WTC11 (cell line): ENCODE data around the gene GASK1B. TPM values are rescaled to one million over a fixed set of nuclear protein-coding genes. Genes with fewer than 3 reads are reported as not detected.

Source experiments
- ATAC-seq: fragments of 200-7000 bp; cut with Tn5 transposase; 2 replicates; pipeline ENCODE4 v1.10.0; 2021; ENCODE audit warnings: mild to moderate bottlenecking, moderate library complexity
- CTCF ChIA-PET: fragments of 300-600 bp; sonication (Branson Sonifier 250); formaldehyde crosslinking; loops from one replicate; lab custom pipeline; 2021; ENCODE audit warnings: antibody characterized with exemption; lab: Charles Lee
- POLR2A ChIA-PET: fragments of 350-600 bp; sonication (Branson Sonifier 250); formaldehyde crosslinking; loops from one replicate; lab custom pipeline; 2021; ENCODE audit warnings: antibody characterized with exemption; lab: Charles Lee
- DNase-seq: peaks from one replicate; pipeline ENCODE4 v3.0.0; 2021; ENCODE audit warnings: low spot score
- H3K27ac Mint-ChIP-seq: 2 replicates; pipeline ENCODE4 v1.8.0; 2021; ENCODE audit warnings: mixed read lengths
- H3K27me3 Mint-ChIP-seq: 2 replicates; pipeline ENCODE4 v1.8.0; 2021; ENCODE audit warnings: low read depth, mild to moderate bottlenecking, moderate library complexity, mixed read lengths
- H3K36me3 Mint-ChIP-seq: 2 replicates; pipeline ENCODE4 v1.8.0; 2021; ENCODE audit warnings: mixed read lengths
- H3K4me1 Mint-ChIP-seq: 2 replicates; pipeline ENCODE4 v1.8.0; 2022; ENCODE audit warnings: mixed read lengths
- H3K4me3 Mint-ChIP-seq: 2 replicates; pipeline ENCODE4 v1.8.0; 2021; ENCODE audit warnings: mild to moderate bottlenecking, moderate library complexity, mixed read lengths
- H3K9me3 Mint-ChIP-seq: 2 replicates; pipeline ENCODE4 v1.8.0; 2021; ENCODE audit warnings: mixed read lengths
- AFF4 ChIP-seq: sonication (generic); formaldehyde crosslinking; IDR thresholded peaks from 2 replicates; pipeline ENCODE4 v1.8.1; 2023; ENCODE audit warnings: mild to moderate bottlenecking, missing genetic modification reagents, borderline replicate concordance
- EMX1 ChIP-seq: fragments of 250-450 bp; sonication (Bioruptor Pico); IDR thresholded peaks from 2 replicates; pipeline ENCODE4 v1.8.0; 2021; ENCODE audit warnings: mild to moderate bottlenecking
- FOXP4 ChIP-seq: sonication (generic); formaldehyde crosslinking; IDR thresholded peaks from 2 replicates; pipeline ENCODE4 v1.8.0; 2022; ENCODE audit warnings: mild to moderate bottlenecking, missing genetic modification reagents
- GTF2I ChIP-seq: fragments of 250-450 bp; sonication (Bioruptor Pico); conservative IDR thresholded peaks from 2 replicates; pipeline ENCODE4 v1.4.0; 2021; ENCODE audit warnings: mild to moderate bottlenecking
- KAT7 ChIP-seq: sonication (generic); formaldehyde crosslinking; IDR thresholded peaks from 2 replicates; pipeline ENCODE4 v1.8.1; 2023; ENCODE audit warnings: missing genetic modification reagents, mild to moderate bottlenecking, borderline replicate concordance
- NFATC4 ChIP-seq: fragments of 250-450 bp; sonication (Bioruptor Pico); IDR thresholded peaks from 2 replicates; pipeline ENCODE4 v1.9.0; 2021; ENCODE audit warnings: mild to moderate bottlenecking
- NR1H2 ChIP-seq: sonication (generic); formaldehyde crosslinking; IDR thresholded peaks from 2 replicates; pipeline ENCODE4 v1.9.0; 2021; ENCODE audit warnings: mild to moderate bottlenecking, moderate library complexity, missing genetic modification reagents
- PRRX2 ChIP-seq: fragments of 250-450 bp; sonication (Bioruptor Pico); IDR thresholded peaks from 2 replicates; pipeline ENCODE4 v1.8.0; 2021; ENCODE audit warnings: mild to moderate bottlenecking
- RELA ChIP-seq: sonication (generic); formaldehyde crosslinking; IDR thresholded peaks from 2 replicates; pipeline ENCODE4 v1.8.1; 2022; ENCODE audit warnings: missing genetic modification reagents, mild to moderate bottlenecking, borderline replicate concordance
- RORB ChIP-seq: fragments of 250-450 bp; sonication (Bioruptor Pico); IDR thresholded peaks from 2 replicates; pipeline ENCODE4 v1.9.0; 2021; ENCODE audit warnings: mild to moderate bottlenecking
- ZNF138 ChIP-seq: sonication (generic); formaldehyde crosslinking; conservative IDR thresholded peaks from 2 replicates; pipeline ENCODE4 v1.8.1; 2022; ENCODE audit warnings: mild to moderate bottlenecking, moderate library complexity, missing genetic modification reagents
- ZNF416 ChIP-seq: fragments of 250-450 bp; sonication (Bioruptor Pico); IDR thresholded peaks from 2 replicates; pipeline ENCODE4 v1.9.0; 2021; ENCODE audit warnings: mild to moderate bottlenecking, inconsistent platforms
- total RNA-seq: library from RNA; stranded (reverse); gene quantifications from 3 replicates; pipeline ENCODE4 v1.2.3, GENCODE V29; 2021
- TF ChIP-seq, protein P1 (sequence below): sonication (generic); formaldehyde crosslinking; IDR thresholded peaks from 2 replicates; pipeline ENCODE4 v1.8.0; 2023; ENCODE audit warnings: mild to moderate bottlenecking, missing genetic modification reagents
- TF ChIP-seq, protein P2 (sequence below): sonication (generic); formaldehyde crosslinking; IDR thresholded peaks from 2 replicates; pipeline ENCODE4 v1.8.0; 2022; ENCODE audit warnings: mild to moderate bottlenecking, missing genetic modification reagents
- TF ChIP-seq, protein P3 (sequence below): sonication (generic); formaldehyde crosslinking; IDR thresholded peaks from 2 replicates; pipeline ENCODE4 v1.8.1; 2022; ENCODE audit warnings: low read depth, missing genetic modification reagents, borderline replicate concordance

GASK1B gene
- total RNA-seq, 1 experiment from 2014 or later: 0.24 TPM

DNA sequence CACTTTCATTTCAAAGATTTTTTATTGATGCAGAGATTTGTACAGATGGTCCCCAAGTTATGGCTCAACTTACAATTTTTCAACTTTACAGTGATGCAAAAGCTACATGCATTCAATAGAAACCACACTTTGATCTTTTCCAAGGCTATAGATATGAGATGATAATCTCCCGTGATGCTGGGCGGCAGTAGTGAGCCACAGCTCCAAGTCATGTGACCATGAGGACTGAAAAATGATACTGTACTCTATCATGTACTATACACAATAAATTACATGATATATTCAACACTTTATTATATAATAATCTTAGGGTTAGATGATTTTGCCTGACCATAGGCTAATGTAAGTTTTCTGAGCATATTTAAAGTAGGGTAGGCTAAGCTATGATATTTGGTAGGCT lies 14.0 kb upstream of the GASK1B start (continued):
- no peak for TF ChIP-seq AFF4 (CRISPR knock-in tag)

DNA sequence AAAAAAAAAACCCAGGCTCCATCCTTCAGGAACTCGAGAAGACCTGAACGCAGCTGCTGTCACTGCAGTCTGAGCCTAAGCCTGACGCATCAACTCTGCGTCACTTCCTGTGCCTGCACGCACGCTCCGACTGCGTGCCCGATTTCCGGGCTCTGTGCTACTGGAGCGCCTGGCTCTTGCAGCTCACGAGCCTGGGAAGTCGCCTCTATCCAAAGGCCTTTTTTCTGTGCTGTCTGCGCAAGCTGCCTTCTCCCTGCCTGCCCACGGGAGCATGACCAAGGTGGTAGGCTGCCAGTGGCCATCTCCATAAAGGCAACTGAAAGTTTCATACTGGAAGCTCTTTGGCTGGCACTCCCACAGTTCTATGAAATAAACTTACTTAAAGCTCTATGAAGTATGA lies 9.9 kb upstream of the GASK1B start:
- no peak overlapping the region for H3K4me3 Mint-ChIP-seq
- H3K27me3 Mint-ChIP-seq: no peaks in the 10 kb centered on the region
- POLR2A ChIA-PET: no interaction called here
- H3K27ac Mint-ChIP-seq: no peak overlapping the region
- ATAC-seq: peak; percentile 39
- no peaks in the 10 kb centered on the region for H3K9me3 Mint-ChIP-seq
- H3K36me3 Mint-ChIP-seq: no peaks in the 10 kb centered on the region
- peaks cover 4% of the 10 kb centered on the region; the same call in 1 of the 2 replicates for H3K4me1 Mint-ChIP-seq
- TF ChIP-seq, protein P1, sequence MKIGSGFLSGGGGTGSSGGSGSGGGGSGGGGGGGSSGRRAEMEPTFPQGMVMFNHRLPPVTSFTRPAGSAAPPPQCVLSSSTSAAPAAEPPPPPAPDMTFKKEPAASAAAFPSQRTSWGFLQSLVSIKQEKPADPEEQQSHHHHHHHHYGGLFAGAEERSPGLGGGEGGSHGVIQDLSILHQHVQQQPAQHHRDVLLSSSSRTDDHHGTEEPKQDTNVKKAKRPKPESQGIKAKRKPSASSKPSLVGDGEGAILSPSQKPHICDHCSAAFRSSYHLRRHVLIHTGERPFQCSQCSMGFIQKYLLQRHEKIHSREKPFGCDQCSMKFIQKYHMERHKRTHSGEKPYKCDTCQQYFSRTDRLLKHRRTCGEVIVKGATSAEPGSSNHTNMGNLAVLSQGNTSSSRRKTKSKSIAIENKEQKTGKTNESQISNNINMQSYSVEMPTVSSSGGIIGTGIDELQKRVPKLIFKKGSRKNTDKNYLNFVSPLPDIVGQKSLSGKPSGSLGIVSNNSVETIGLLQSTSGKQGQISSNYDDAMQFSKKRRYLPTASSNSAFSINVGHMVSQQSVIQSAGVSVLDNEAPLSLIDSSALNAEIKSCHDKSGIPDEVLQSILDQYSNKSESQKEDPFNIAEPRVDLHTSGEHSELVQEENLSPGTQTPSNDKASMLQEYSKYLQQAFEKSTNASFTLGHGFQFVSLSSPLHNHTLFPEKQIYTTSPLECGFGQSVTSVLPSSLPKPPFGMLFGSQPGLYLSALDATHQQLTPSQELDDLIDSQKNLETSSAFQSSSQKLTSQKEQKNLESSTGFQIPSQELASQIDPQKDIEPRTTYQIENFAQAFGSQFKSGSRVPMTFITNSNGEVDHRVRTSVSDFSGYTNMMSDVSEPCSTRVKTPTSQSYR (CRISPR knock-in tag): no peak
- TF ChIP-seq NFATC4 (CRISPR knock-in tag) (no peak), EMX1 (CRISPR knock-in tag) (no peak), PRRX2 (no peak), ZNF138 (CRISPR knock-in tag) (no peak), RELA (CRISPR knock-in tag) (no peak), RORB (no peak), NR1H2 (CRISPR knock-in tag) (no peak), GTF2I (CRISPR knock-in tag) (no peak), ZNF416 (CRISPR knock-in tag) (no peak), FOXP4 (CRISPR knock-in tag) (no peak), KAT7 (CRISPR knock-in tag) (no peak)
- TF ChIP-seq, protein P2, sequence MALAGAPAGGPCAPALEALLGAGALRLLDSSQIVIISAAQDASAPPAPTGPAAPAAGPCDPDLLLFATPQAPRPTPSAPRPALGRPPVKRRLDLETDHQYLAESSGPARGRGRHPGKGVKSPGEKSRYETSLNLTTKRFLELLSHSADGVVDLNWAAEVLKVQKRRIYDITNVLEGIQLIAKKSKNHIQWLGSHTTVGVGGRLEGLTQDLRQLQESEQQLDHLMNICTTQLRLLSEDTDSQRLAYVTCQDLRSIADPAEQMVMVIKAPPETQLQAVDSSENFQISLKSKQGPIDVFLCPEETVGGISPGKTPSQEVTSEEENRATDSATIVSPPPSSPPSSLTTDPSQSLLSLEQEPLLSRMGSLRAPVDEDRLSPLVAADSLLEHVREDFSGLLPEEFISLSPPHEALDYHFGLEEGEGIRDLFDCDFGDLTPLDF: no peak
- TF ChIP-seq, protein P3, sequence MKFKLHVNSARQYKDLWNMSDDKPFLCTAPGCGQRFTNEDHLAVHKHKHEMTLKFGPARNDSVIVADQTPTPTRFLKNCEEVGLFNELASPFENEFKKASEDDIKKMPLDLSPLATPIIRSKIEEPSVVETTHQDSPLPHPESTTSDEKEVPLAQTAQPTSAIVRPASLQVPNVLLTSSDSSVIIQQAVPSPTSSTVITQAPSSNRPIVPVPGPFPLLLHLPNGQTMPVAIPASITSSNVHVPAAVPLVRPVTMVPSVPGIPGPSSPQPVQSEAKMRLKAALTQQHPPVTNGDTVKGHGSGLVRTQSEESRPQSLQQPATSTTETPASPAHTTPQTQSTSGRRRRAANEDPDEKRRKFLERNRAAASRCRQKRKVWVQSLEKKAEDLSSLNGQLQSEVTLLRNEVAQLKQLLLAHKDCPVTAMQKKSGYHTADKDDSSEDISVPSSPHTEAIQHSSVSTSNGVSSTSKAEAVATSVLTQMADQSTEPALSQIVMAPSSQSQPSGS (CRISPR knock-in tag): no peak
- no peak for DNase-seq
- CTCF ChIA-PET: interaction anchor here (0.7 to 1.8 kb wide), 5 partner anchors 9 to 395 kb away, joined by 3 to 12 read pairs (median 4); no protein-coding TSS in a partner anchor
